MM.1S (cell line): ENCODE measurements around the gene DHRS2.

Experiments
- DNase-seq: peaks from one replicate; pipeline ENCODE4 v3.0.0-alpha.2; 2015
- H2AFZ ChIP-seq: fragments of 300-600 bp; sonication (generic); 2 replicates; pipeline ENCODE4 v1.6.0; 2016; ENCODE audit warnings: antibody characterized with exemption, low read length
- H3F3A ChIP-seq: fragments of 300-600 bp; sonication (generic); 2 replicates; pipeline ENCODE4 v1.6.1; 2016; ENCODE audit warnings: mild to moderate bottlenecking, antibody characterized with exemption, low read length, moderate library complexity, mixed read lengths; ENCODE audit not compliant: insufficient read depth
- H3K27ac ChIP-seq: fragments of 300-600 bp; sonication (generic); 2 replicates; pipeline ENCODE4 v1.5.1; 2016; ENCODE audit warnings: mild to moderate bottlenecking, low read length
- H3K27me3 ChIP-seq: fragments of 300-600 bp; sonication (generic); replicated peaks from 2 replicates; pipeline ENCODE4 v1.6.0; 2016; ENCODE audit warnings: low read length; ENCODE audit not compliant: insufficient read depth
- H3K36me3 ChIP-seq: fragments of 300-600 bp; sonication (generic); replicated peaks from 2 replicates; pipeline ENCODE4 v1.6.1; 2016; ENCODE audit warnings: mild to moderate bottlenecking, low read length, mixed read lengths; ENCODE audit not compliant: insufficient read depth
- H3K4me1 ChIP-seq: fragments of 300-600 bp; sonication (generic); 2 replicates; pipeline ENCODE4 v1.6.1; 2016; ENCODE audit warnings: low read length, mixed read lengths
- H3K4me2 ChIP-seq: fragments of 300-600 bp; sonication (generic); 2 replicates; pipeline ENCODE4 v1.6.0; 2016; ENCODE audit warnings: low read depth, low read length
- H3K4me3 ChIP-seq: fragments of 300-600 bp; sonication (generic); 2 replicates; pipeline ENCODE4 v1.5.1; 2016; ENCODE audit warnings: low read length, mixed read lengths
- H3K79me2 ChIP-seq: fragments of 300-600 bp; sonication (generic); 2 replicates; pipeline ENCODE4 v1.6.1; 2016; ENCODE audit warnings: mixed run types, low read length, mixed read lengths
- H3K9ac ChIP-seq: fragments of 300-600 bp; sonication (generic); 2 replicates; pipeline ENCODE4 v1.6.1; 2016; ENCODE audit warnings: low read length, mixed read lengths
- H3K9me2 ChIP-seq: fragments of 300-600 bp; sonication (generic); replicated peaks from 2 replicates; pipeline ENCODE4 v1.6.1; 2016; ENCODE audit warnings: mild to moderate bottlenecking, low read length, mixed read lengths; ENCODE audit not compliant: insufficient read depth
- H3K9me3 ChIP-seq: fragments of 300-600 bp; sonication (generic); replicated peaks from 2 replicates; pipeline ENCODE4 v1.6.1; 2016; ENCODE audit warnings: mild to moderate bottlenecking, low read length, mixed read lengths; ENCODE audit not compliant: insufficient read depth
- H4K20me1 ChIP-seq: fragments of 300-600 bp; sonication (generic); 2 replicates; pipeline ENCODE4 v1.6.1; 2016; ENCODE audit warnings: mild to moderate bottlenecking, low read length, moderate library complexity, mixed read lengths; ENCODE audit not compliant: insufficient read depth
- CTCF ChIP-seq: fragments of 300-600 bp; sonication (generic); IDR thresholded peaks from 2 replicates; pipeline ENCODE4 v1.5.1; 2016; ENCODE audit warnings: antibody characterized with exemption, low read length, mixed read lengths
- EZH2 ChIP-seq: fragments of 300-600 bp; sonication (generic); optimal IDR thresholded peaks from 2 replicates; pipeline ENCODE3; 2017; ENCODE audit warnings: low read depth, mild to moderate bottlenecking, antibody characterized with exemption, low read length, mixed read lengths
- EZH2phosphoT487 ChIP-seq: fragments of 300-600 bp; sonication (generic); IDR thresholded peaks from 2 replicates; pipeline ENCODE4 v1.6.1; 2018; ENCODE audit warnings: antibody characterized with exemption, low read length

DHRS2 gene

GRCh38 chr14:23610090-23610814 lies 25.9 kb upstream of the DHRS2 start:
- Histone ChIP-seq H4K20me1 (no peaks in the 10 kb centered on the region), H3K27ac (no peak overlapping the region), H3K27me3 (no peaks in the 10 kb centered on the region), H3K9me3 (no peaks in the 10 kb centered on the region), H3F3A (no peaks in the 10 kb centered on the region), H3K9me2 (no peaks in the 10 kb centered on the region), H3K9ac (no peak overlapping the region), H3K36me3 (no peaks in the 10 kb centered on the region), H3K4me3 (no peak overlapping the region), H2AFZ (no peak overlapping the region), H3K4me2 (no peak overlapping the region), H3K4me1 (no peaks in the 10 kb centered on the region), H3K79me2 (no peaks in the 10 kb centered on the region)
- no peak for DNase-seq
- TF ChIP-seq EZH2phosphoT487 (no peak), CTCF (no peak), EZH2 (no peak)

- no peaks in the 10 kb centered on the region for H3K9me3 ChIP-seq
- no peak overlapping the region for H3K9ac ChIP-seq
- no peaks in the 10 kb centered on the region for H3K36me3 ChIP-seq
- no peaks in the 10 kb centered on the region for H4K20me1 ChIP-seq
- no peaks in the 10 kb centered on the region for H3F3A ChIP-seq
- no peak for TF ChIP-seq CTCF
- no peak for TF ChIP-seq EZH2
- H3K27ac ChIP-seq = no peak overlapping the region
- no peak overlapping the region for H2AFZ ChIP-seq
- no peak overlapping the region for H3K4me3 ChIP-seq
- H3K79me2 ChIP-seq = no peaks in the 10 kb centered on the region
- no peaks in the 10 kb centered on the region for H3K27me3 ChIP-seq
- H3K9me2 ChIP-seq = no peaks in the 10 kb centered on the region
- no peaks in the 10 kb centered on the region for H3K4me1 ChIP-seq
- no peak overlapping the region for H3K4me2 ChIP-seq
- no peak for DNase-seq
Observed at GRCh38 chr14:23610815-23611289, 25.3 kb upstream of the DHRS2 start.

- Histone ChIP-seq H2AFZ (no peak overlapping the region), H4K20me1 (no peaks in the 10 kb centered on the region), H3K9me2 (no peaks in the 10 kb centered on the region), H3K9me3 (no peaks in the 10 kb centered on the region), H3K4me1 (no peaks in the 10 kb centered on the region), H3K27ac (no peak overlapping the region), H3K27me3 (no peaks in the 10 kb centered on the region), H3K79me2 (no peaks in the 10 kb centered on the region), H3K4me2 (no peak overlapping the region), H3F3A (no peaks in the 10 kb centered on the region), H3K36me3 (no peaks in the 10 kb centered on the region), H3K4me3 (no peak overlapping the region), H3K9ac (no peak overlapping the region)
- no peak for TF ChIP-seq CTCF
- no peak for TF ChIP-seq EZH2
- no peak for TF ChIP-seq EZH2phosphoT487
- no peak for DNase-seq
Observed at GRCh38 chr14:23612354-23612732, 23.8 kb upstream of the DHRS2 start.
